GM23338 (cell line): ENCODE results near the gene LRMDA. TPM values are rescaled to one million over a fixed set of nuclear protein-coding genes. Genes with fewer than 3 reads are reported as not detected.

Source experiments
- ATAC-seq: fragments of 200-7000 bp; cut with Tn5 transposase; 3 replicates; pipeline ENCODE4 v1.9.1; 2020
- DNase-seq: peaks from one replicate; pipeline ENCODE4 v3.0.0-alpha.2; 2015; ENCODE audit warnings: low spot score
- H2AFZ ChIP-seq: fragments of 200-600 bp; sonication (generic); 2 replicates; pipeline ENCODE4 v1.8.0; 2016; ENCODE audit warnings: antibody characterized with exemption, mild to moderate bottlenecking, moderate library complexity
- H3F3A ChIP-seq: fragments of 200-600 bp; sonication (generic); replicated peaks from 2 replicates; pipeline ENCODE4 v1.8.0; 2017; ENCODE audit warnings: antibody characterized with exemption, mixed run types, low read depth
- H3K27ac ChIP-seq: fragments of 200-600 bp; sonication (generic); 2 replicates; pipeline ENCODE4 v1.6.1; 2016; ENCODE audit warnings: low read depth
- H3K27me3 ChIP-seq: fragments of 200-600 bp; sonication (generic); 2 replicates; pipeline ENCODE4 v1.8.0; 2016; ENCODE audit warnings: mild to moderate bottlenecking, mixed run types, moderate library complexity; ENCODE audit not compliant: insufficient read depth
- H3K36me3 ChIP-seq: fragments of 200-600 bp; sonication (generic); 2 replicates; pipeline ENCODE4 v1.8.0; 2016; ENCODE audit warnings: mild to moderate bottlenecking; ENCODE audit not compliant: insufficient read depth
- H3K4me1 ChIP-seq: fragments of 200-600 bp; sonication (generic); 2 replicates; pipeline ENCODE4 v1.8.0; 2016; ENCODE audit warnings: mild to moderate bottlenecking, moderate library complexity; ENCODE audit not compliant: insufficient read depth
- H3K4me2 ChIP-seq: fragments of 200-600 bp; sonication (generic); 2 replicates; pipeline ENCODE4 v1.7.1; 2017; ENCODE audit warnings: mixed run types
- H3K4me3 ChIP-seq: fragments of 200-600 bp; sonication (generic); 2 replicates; pipeline ENCODE4 v1.6.1; 2016; ENCODE audit warnings: mixed run types
- H3K79me2 ChIP-seq: fragments of 200-600 bp; sonication (generic); replicated peaks from 2 replicates; pipeline ENCODE4 v1.8.0; 2017; ENCODE audit warnings: mild to moderate bottlenecking; ENCODE audit not compliant: insufficient read depth
- H3K9me2 ChIP-seq: fragments of 200-600 bp; sonication (generic); 2 replicates; pipeline ENCODE4 v1.8.0; 2017; ENCODE audit not compliant: insufficient read depth
- H4K20me1 ChIP-seq: fragments of 200-600 bp; sonication (generic); replicated peaks from 2 replicates; pipeline ENCODE4 v1.8.0; 2017; ENCODE audit warnings: mild to moderate bottlenecking; ENCODE audit not compliant: insufficient read depth
- H3K27ac Mint-ChIP-seq: 2 replicates; pipeline ENCODE4 v1.8.0; 2020; ENCODE audit warnings: inconsistent platforms, mild to moderate bottlenecking, moderate library complexity, mixed read lengths
- H3K27me3 Mint-ChIP-seq: 3 replicates; pipeline ENCODE4 v1.8.0; 2022; ENCODE audit warnings: low read depth, mild to moderate bottlenecking, moderate library complexity, mixed read lengths, inconsistent platforms; ENCODE audit not compliant: insufficient read depth, poor library complexity
- H3K36me3 Mint-ChIP-seq: 3 replicates; pipeline ENCODE4 v1.8.0; 2021; ENCODE audit warnings: low read depth, mild to moderate bottlenecking, inconsistent platforms, moderate library complexity, mixed read lengths
- H3K4me1 Mint-ChIP-seq: 3 replicates; pipeline ENCODE4 v1.8.0; 2020; ENCODE audit warnings: mild to moderate bottlenecking, inconsistent platforms, mixed read lengths
- H3K4me3 Mint-ChIP-seq: 3 replicates; pipeline ENCODE4 v1.8.0; 2021; ENCODE audit warnings: moderate library complexity, mild to moderate bottlenecking, inconsistent platforms, mixed read lengths
- H3K9me3 Mint-ChIP-seq: 3 replicates; pipeline ENCODE4 v1.8.0; 2020; ENCODE audit warnings: moderate library complexity, mild to moderate bottlenecking, inconsistent platforms, mixed read lengths
- CREB1 ChIP-seq: fragments of 250-450 bp; sonication (Bioruptor Pico); IDR thresholded peaks from 2 replicates; pipeline ENCODE4 v1.5.0; 2020; ENCODE audit warnings: low read depth, mild to moderate bottlenecking, moderate library complexity
- EZH2 ChIP-seq: fragments of 200-600 bp; sonication (generic); IDR thresholded peaks from one replicate; pipeline ENCODE4 v1.8.0; 2017; ENCODE audit warnings: antibody characterized with exemption, mild to moderate bottlenecking, low read depth; ENCODE audit not compliant: unreplicated experiment
- EZH2phosphoT487 ChIP-seq: fragments of 200-600 bp; sonication (generic); IDR thresholded peaks from one replicate; pipeline ENCODE4 v1.8.1; 2018; ENCODE audit warnings: antibody characterized with exemption; ENCODE audit not compliant: unreplicated experiment
- JUNB ChIP-seq: IDR thresholded peaks from one replicate; pipeline ENCODE4 v1.6.1; 2016; ENCODE audit warnings: antibody characterized with exemption; ENCODE audit not compliant: unreplicated experiment
- NANOG ChIP-seq: IDR thresholded peaks from 2 replicates; pipeline ENCODE4 v1.6.1; 2016; ENCODE audit warnings: antibody characterized with exemption, borderline replicate concordance
- POLR2AphosphoS5 ChIP-seq: IDR thresholded peaks from 2 replicates; pipeline ENCODE4 v1.6.1; 2016; ENCODE audit warnings: antibody characterized with exemption, low read depth
- STAT1 ChIP-seq: IDR thresholded peaks from one replicate; pipeline ENCODE4 v1.6.1; 2016; ENCODE audit warnings: antibody characterized with exemption; ENCODE audit not compliant: unreplicated experiment
- ZNF114 ChIP-seq: fragments of 250-450 bp; sonication (Bioruptor Pico); IDR thresholded peaks from 2 replicates; pipeline ENCODE4 v1.5.0; 2020; ENCODE audit warnings: mild to moderate bottlenecking, moderate library complexity
- ZNF331 ChIP-seq: fragments of 250-450 bp; sonication (Bioruptor Pico); IDR thresholded peaks from 2 replicates; pipeline ENCODE4 v1.5.0; 2020; ENCODE audit warnings: low read depth, mild to moderate bottlenecking, moderate library complexity
- polyA plus RNA-seq: library from polyadenylated mRNA; unstranded; fragments of >200 nt; fragmentation: Nextera tagmentation; extraction: Ambion mirVana; gene quantifications from 2 replicates; pipeline ENCODE4 v1.2.1, GENCODE V29; 2016
- total RNA-seq: library from RNA; depleted of rRNA; stranded (reverse); fragments of >200 nt; shearing (Covaris generic); gene quantifications from 2 replicates; pipeline ENCODE4 v1.2.3, GENCODE V29; 2014
- TF ChIP-seq, protein P1 (sequence below): IDR thresholded peaks from one replicate; pipeline ENCODE4 v1.6.1; 2018; ENCODE audit warnings: antibody characterized with exemption; ENCODE audit not compliant: unreplicated experiment
- TF ChIP-seq, protein P2 (sequence below): IDR thresholded peaks from 2 replicates; pipeline ENCODE4 v1.6.1; 2016; ENCODE audit warnings: antibody characterized with exemption
- TF ChIP-seq, protein P3 (sequence below): fragments of 250-450 bp; sonication (Bioruptor Pico); IDR thresholded peaks from 2 replicates; pipeline ENCODE4 v1.5.0; 2020; ENCODE audit warnings: mild to moderate bottlenecking, moderate library complexity
- TF ChIP-seq, protein P4 (sequence below), 2 experiments: fragments of 200-600 bp in 1 of 2; sonication (generic) in 1 of 2; conservative IDR thresholded peaks; 2 replicates each; pipeline versions ENCODE4 v1.5.1 to v1.6.1; 2016 to 2017; ENCODE audit warnings: antibody characterized with exemption in 2 of 2, low read depth in 2 of 2, mild to moderate bottlenecking in 2 of 2, moderate library complexity in 1 of 2

Gene LRMDA
- total and polyA plus RNA-seq, 2 experiments from 2014 or later, result 0.90 to 1.8 TPM

DNA sequence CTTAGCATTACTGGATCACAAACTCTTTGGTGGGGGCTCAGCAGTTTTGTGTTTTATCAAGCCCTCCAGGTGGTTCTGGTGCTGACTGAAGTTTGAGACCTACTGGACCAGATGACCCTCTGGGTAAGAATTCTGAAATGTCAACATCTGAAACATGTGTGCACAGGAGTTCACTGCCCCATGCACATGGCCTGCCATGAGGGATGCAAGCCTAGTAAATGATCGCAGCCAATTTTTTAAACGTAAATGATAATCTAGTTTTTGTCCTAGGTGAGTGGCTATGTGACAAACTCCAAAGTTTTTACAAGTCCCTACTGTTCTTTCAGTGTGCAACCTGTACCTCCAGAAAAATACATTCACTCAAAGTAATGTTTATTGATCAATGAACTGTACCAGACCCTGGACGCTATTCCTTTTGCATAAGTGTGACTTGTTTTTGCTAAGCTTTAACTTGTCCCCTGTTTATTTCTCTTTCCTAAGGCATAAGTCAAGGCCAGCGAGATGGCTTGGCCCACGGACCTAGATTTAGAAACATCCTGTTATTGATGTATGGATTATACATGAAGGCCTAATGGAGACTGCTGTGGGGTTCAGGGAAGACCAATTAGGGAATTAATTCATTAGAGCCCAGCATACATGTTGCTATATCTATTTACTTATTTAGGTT, 531.1 kb downstream of the LRMDA start:
- Histone ChIP-seq H4K20me1 (no peaks in the 10 kb centered on the region), H3K36me3 (no peaks in the 10 kb centered on the region), H2AFZ (no peak overlapping the region), H3K4me2 (no peak overlapping the region), H3K27ac (no peak overlapping the region), H3F3A (no peaks in the 10 kb centered on the region), H3K9me2 (peaks cover 6% of the 10 kb centered on the region; the same call in 1 of the 2 replicates), H3K79me2 (no peaks in the 10 kb centered on the region), H3K4me3 (no peak overlapping the region), H3K4me1 (peaks cover 5% of the 10 kb centered on the region; the same call in 1 of the 2 replicates), H3K27me3 (no peaks in the 10 kb centered on the region)
- H3K4me1 Mint-ChIP-seq, result peaks cover 7% of the 10 kb centered on the region
- DNase-seq, result no peak
- no peak overlapping the region for H3K4me3 Mint-ChIP-seq
- no peak for ATAC-seq
- no peaks in the 10 kb centered on the region for H3K36me3 Mint-ChIP-seq
- H3K27ac Mint-ChIP-seq, result no peak overlapping the region
- H3K9me3 Mint-ChIP-seq, result no peaks in the 10 kb centered on the region
- H3K27me3 Mint-ChIP-seq, result no peaks in the 10 kb centered on the region
- TF ChIP-seq EZH2 (no peak), ZNF114 (CRISPR knock-in tag) (no peak), POLR2AphosphoS5 (no peak), CREB1 (no peak), NANOG (no peak), ZNF331 (CRISPR knock-in tag) (no peak), JUNB (no peak), STAT1 (no peak), EZH2phosphoT487 (no peak)
- TF ChIP-seq, protein P1, sequence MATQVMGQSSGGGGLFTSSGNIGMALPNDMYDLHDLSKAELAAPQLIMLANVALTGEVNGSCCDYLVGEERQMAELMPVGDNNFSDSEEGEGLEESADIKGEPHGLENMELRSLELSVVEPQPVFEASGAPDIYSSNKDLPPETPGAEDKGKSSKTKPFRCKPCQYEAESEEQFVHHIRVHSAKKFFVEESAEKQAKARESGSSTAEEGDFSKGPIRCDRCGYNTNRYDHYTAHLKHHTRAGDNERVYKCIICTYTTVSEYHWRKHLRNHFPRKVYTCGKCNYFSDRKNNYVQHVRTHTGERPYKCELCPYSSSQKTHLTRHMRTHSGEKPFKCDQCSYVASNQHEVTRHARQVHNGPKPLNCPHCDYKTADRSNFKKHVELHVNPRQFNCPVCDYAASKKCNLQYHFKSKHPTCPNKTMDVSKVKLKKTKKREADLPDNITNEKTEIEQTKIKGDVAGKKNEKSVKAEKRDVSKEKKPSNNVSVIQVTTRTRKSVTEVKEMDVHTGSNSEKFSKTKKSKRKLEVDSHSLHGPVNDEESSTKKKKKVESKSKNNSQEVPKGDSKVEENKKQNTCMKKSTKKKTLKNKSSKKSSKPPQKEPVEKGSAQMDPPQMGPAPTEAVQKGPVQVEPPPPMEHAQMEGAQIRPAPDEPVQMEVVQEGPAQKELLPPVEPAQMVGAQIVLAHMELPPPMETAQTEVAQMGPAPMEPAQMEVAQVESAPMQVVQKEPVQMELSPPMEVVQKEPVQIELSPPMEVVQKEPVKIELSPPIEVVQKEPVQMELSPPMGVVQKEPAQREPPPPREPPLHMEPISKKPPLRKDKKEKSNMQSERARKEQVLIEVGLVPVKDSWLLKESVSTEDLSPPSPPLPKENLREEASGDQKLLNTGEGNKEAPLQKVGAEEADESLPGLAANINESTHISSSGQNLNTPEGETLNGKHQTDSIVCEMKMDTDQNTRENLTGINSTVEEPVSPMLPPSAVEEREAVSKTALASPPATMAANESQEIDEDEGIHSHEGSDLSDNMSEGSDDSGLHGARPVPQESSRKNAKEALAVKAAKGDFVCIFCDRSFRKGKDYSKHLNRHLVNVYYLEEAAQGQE, result no peak
- TF ChIP-seq, protein P2, sequence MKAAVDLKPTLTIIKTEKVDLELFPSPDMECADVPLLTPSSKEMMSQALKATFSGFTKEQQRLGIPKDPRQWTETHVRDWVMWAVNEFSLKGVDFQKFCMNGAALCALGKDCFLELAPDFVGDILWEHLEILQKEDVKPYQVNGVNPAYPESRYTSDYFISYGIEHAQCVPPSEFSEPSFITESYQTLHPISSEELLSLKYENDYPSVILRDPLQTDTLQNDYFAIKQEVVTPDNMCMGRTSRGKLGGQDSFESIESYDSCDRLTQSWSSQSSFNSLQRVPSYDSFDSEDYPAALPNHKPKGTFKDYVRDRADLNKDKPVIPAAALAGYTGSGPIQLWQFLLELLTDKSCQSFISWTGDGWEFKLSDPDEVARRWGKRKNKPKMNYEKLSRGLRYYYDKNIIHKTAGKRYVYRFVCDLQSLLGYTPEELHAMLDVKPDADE, result no peak
- TF ChIP-seq, protein P3, sequence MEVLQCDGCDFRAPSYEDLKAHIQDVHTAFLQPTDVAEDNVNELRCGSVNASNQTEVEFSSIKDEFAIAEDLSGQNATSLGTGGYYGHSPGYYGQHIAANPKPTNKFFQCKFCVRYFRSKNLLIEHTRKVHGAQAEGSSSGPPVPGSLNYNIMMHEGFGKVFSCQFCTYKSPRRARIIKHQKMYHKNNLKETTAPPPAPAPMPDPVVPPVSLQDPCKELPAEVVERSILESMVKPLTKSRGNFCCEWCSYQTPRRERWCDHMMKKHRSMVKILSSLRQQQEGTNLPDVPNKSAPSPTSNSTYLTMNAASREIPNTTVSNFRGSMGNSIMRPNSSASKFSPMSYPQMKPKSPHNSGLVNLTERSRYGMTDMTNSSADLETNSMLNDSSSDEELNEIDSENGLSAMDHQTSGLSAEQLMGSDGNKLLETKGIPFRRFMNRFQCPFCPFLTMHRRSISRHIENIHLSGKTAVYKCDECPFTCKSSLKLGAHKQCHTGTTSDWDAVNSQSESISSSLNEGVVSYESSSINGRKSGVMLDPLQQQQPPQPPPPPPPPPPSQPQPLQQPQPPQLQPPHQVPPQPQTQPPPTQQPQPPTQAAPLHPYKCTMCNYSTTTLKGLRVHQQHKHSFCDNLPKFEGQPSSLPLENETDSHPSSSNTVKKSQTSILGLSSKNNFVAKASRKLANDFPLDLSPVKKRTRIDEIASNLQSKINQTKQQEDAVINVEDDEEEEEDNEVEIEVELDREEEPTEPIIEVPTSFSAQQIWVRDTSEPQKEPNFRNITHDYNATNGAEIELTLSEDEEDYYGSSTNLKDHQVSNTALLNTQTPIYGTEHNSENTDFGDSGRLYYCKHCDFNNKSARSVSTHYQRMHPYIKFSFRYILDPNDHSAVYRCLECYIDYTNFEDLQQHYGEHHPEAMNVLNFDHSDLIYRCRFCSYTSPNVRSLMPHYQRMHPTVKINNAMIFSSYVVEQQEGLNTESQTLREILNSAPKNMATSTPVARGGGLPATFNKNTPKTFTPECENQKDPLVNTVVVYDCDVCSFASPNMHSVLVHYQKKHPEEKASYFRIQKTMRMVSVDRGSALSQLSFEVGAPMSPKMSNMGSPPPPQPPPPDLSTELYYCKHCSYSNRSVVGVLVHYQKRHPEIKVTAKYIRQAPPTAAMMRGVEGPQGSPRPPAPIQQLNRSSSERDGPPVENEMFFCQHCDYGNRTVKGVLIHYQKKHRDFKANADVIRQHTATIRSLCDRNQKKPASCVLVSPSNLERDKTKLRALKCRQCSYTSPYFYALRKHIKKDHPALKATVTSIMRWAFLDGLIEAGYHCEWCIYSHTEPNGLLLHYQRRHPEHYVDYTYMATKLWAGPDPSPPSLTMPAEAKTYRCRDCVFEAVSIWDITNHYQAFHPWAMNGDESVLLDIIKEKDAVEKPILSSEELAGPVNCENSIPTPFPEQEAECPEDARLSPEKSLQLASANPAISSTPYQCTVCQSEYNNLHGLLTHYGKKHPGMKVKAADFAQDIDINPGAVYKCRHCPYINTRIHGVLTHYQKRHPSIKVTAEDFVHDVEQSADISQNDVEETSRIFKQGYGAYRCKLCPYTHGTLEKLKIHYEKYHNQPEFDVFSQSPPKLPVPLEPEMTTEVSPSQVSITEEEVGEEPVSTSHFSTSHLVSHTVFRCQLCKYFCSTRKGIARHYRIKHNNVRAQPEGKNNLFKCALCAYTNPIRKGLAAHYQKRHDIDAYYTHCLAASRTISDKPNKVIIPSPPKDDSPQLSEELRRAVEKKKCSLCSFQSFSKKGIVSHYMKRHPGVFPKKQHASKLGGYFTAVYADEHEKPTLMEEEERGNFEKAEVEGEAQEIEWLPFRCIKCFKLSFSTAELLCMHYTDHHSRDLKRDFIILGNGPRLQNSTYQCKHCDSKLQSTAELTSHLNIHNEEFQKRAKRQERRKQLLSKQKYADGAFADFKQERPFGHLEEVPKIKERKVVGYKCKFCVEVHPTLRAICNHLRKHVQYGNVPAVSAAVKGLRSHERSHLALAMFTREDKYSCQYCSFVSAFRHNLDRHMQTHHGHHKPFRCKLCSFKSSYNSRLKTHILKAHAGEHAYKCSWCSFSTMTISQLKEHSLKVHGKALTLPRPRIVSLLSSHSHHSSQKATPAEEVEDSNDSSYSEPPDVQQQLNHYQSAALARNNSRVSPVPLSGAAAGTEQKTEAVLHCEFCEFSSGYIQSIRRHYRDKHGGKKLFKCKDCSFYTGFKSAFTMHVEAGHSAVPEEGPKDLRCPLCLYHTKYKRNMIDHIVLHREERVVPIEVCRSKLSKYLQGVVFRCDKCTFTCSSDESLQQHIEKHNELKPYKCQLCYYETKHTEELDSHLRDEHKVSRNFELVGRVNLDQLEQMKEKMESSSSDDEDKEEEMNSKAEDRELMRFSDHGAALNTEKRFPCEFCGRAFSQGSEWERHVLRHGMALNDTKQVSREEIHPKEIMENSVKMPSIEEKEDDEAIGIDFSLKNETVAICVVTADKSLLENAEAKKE (CRISPR knock-in tag), result no peak
- TF ChIP-seq, protein P4, sequence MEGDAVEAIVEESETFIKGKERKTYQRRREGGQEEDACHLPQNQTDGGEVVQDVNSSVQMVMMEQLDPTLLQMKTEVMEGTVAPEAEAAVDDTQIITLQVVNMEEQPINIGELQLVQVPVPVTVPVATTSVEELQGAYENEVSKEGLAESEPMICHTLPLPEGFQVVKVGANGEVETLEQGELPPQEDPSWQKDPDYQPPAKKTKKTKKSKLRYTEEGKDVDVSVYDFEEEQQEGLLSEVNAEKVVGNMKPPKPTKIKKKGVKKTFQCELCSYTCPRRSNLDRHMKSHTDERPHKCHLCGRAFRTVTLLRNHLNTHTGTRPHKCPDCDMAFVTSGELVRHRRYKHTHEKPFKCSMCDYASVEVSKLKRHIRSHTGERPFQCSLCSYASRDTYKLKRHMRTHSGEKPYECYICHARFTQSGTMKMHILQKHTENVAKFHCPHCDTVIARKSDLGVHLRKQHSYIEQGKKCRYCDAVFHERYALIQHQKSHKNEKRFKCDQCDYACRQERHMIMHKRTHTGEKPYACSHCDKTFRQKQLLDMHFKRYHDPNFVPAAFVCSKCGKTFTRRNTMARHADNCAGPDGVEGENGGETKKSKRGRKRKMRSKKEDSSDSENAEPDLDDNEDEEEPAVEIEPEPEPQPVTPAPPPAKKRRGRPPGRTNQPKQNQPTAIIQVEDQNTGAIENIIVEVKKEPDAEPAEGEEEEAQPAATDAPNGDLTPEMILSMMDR (conservative IDR thresholded peaks at IDR 0.05; ENCODE audit: low read depth in 2 of 2), result no peak
